Measurements from ENCODE around the gene DNAAF5. TPM values are rescaled to one million over a fixed set of nuclear protein-coding genes. Genes with fewer than 3 reads are reported as not detected.
"Not testable (repeated sequence)": the region's sequence is repeated elsewhere in the genome, so short reads cannot be mapped to it uniquely, and the experiment has no call there.

DNAAF5 gene
- total RNA-seq, 1 donor from 2014 or later = 20.5 TPM

GRCh38 chr7:739983-740942 lies 13.8 kb downstream of the DNAAF5 start:
- H3K9me3 ChIP-seq = no peaks in the 10 kb centered on the region
- H3K36me3 ChIP-seq = peaks cover 16 to 30% of the 10 kb centered on the region in 2 donors
- intact Hi-C loops (cut with DNase I) = no loop called here
- H3K4me3 ChIP-seq = no peak overlapping the region
- no peaks in the 10 kb centered on the region for H3K4me1 ChIP-seq
- TF ChIP-seq CTCF (IDR thresholded peaks at IDR 0.05) = no peak
- no peak overlapping the region for H3K27ac ChIP-seq
- no peaks in the 10 kb centered on the region for H3K27me3 ChIP-seq
- no peak for DNase-seq (ENCODE audit: low spot score in 2 of 2)

- no peak for TF ChIP-seq CTCF (IDR thresholded peaks at IDR 0.05)
- H3K4me1 ChIP-seq = no peaks in the 10 kb centered on the region
- H3K9me3 ChIP-seq = no peaks in the 10 kb centered on the region
- intact Hi-C loops (cut with DNase I) = no loop called here
- no peak overlapping the region for H3K4me3 ChIP-seq
- no peak overlapping the region for H3K27ac ChIP-seq
- H3K36me3 ChIP-seq = peaks cover 16 to 35% of the 10 kb centered on the region in 2 donors
- H3K27me3 ChIP-seq = no peaks in the 10 kb centered on the region
- no peak for DNase-seq (ENCODE audit: low spot score in 2 of 2)
These were observed 14.7 kb downstream of the DNAAF5 start for GRCh38 chr7:741191-741671.

GRCh38 chr7:741850-742249 lies 15.4 kb downstream of the DNAAF5 start:
- H3K4me1 ChIP-seq = no peaks in the 10 kb centered on the region
- H3K9me3 ChIP-seq = no peaks in the 10 kb centered on the region
- intact Hi-C loops (cut with DNase I) = no loop called here
- no peak for DNase-seq (ENCODE audit: low spot score in 2 of 2)
- H3K27ac ChIP-seq = no peak overlapping the region
- H3K36me3 ChIP-seq = peaks cover 16 to 35% of the 10 kb centered on the region in 2 donors
- no peaks in the 10 kb centered on the region for H3K27me3 ChIP-seq
- no peak for TF ChIP-seq CTCF (IDR thresholded peaks at IDR 0.05)
- no peak overlapping the region for H3K4me3 ChIP-seq

- H3K4me3 ChIP-seq = no peak overlapping the region
- no peaks in the 10 kb centered on the region for H3K27me3 ChIP-seq
- no peak overlapping the region for H3K27ac ChIP-seq
- H3K9me3 ChIP-seq = no peaks in the 10 kb centered on the region
- H3K36me3 ChIP-seq = peaks cover 16 to 35% of the 10 kb centered on the region in 2 donors
- no peak for DNase-seq (ENCODE audit: low spot score in 2 of 2)
- intact Hi-C loops (cut with DNase I) = no loop called here
- no peak for TF ChIP-seq CTCF (IDR thresholded peaks at IDR 0.05)
- H3K4me1 ChIP-seq = no peaks in the 10 kb centered on the region
These were observed 16.3 kb downstream of the DNAAF5 start for GRCh38 chr7:742791-743190.

- H3K4me3 ChIP-seq; intact Hi-C loops (cut with DNase I); H3K9me3 ChIP-seq; H3K4me1 ChIP-seq; DNase-seq (ENCODE audit: low spot score in 2 of 2); H3K27ac ChIP-seq; H3K27me3 ChIP-seq: not testable (repeated sequence)
- H3K36me3 ChIP-seq = peaks cover 16 to 35% of the 10 kb centered on the region in 2 donors
These were observed 17.0 kb downstream of the DNAAF5 start for GRCh38 chr7:743341-744127.

GRCh38 chr7:744128-744520 lies 17.6 kb downstream of the DNAAF5 start:
- H3K27ac ChIP-seq; H3K4me1 ChIP-seq; H3K4me3 ChIP-seq; H3K9me3 ChIP-seq; DNase-seq (ENCODE audit: low spot score in 2 of 2); intact Hi-C loops (cut with DNase I); H3K27me3 ChIP-seq: not testable (repeated sequence)
- H3K36me3 ChIP-seq = peaks cover 16 to 35% of the 10 kb centered on the region in 2 donors
